Measurements from ENCODE around the gene SLC9A6.

Gene SLC9A6

DNA sequence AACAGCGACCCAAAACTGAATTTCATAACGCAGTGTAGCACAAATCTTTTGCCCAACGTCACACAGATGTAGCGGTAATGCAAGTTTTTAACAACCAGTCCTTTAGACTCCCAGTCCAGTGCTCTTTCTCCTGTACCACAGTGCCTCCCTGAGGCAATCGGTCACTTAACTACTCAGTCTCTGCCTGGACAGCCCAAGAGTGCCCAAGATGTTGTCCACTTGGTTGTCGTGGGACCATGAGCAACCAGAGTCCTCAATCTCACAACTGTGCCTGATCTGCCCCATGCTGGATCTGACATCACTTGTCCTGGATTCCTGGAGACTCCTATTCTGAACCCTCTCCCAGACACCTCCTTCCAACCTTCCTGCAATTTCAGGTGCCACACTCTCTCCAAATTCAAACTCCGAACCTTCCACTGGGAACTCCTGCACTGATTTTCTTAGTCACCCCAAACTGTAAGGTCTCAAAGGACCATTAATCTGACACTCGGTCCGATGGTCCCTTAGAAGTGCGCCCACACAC, 12.1 kb upstream of the SLC9A6 start:
- Histone ChIP-seq H3K27ac (ENCODE audit: low read length) (peak overlapping the region; percentile 98), H3K79me2 (ENCODE audit: insufficient read depth, low read length) (peaks cover 40% of the 10 kb centered on the region), H3K36me3 (ENCODE audit: insufficient read depth, low read length) (peaks cover 11% of the 10 kb centered on the region), H4K20me1 (ENCODE audit: insufficient read depth, low read length) (peaks cover 3% of the 10 kb centered on the region; the same call in 1 of the 2 replicates), H3K9me3 (ENCODE audit: insufficient read depth, low read length, severe bottlenecking) (no peaks in the 10 kb centered on the region), H3K4me1 (ENCODE audit: insufficient read depth, low read length) (peaks cover 28% of the 10 kb centered on the region), H3K27me3 (ENCODE audit: insufficient read depth, low read length, poor library complexity) (no peaks in the 10 kb centered on the region), H3K4me2 (ENCODE audit: insufficient read depth, low read length) (peak overlapping the region; percentile 98), H3K4me3 (ENCODE audit: low read depth in 1 of 2, low read length in 2 of 2) (peak overlapping the region; percentile 92 to 97), H2AFZ (ENCODE audit: low read depth, low read length) (peak overlapping the region; percentile 96), H3K9ac (ENCODE audit: low read depth, low read length) (peak overlapping the region; percentile 87)
- TF ChIP-seq, protein P1, sequence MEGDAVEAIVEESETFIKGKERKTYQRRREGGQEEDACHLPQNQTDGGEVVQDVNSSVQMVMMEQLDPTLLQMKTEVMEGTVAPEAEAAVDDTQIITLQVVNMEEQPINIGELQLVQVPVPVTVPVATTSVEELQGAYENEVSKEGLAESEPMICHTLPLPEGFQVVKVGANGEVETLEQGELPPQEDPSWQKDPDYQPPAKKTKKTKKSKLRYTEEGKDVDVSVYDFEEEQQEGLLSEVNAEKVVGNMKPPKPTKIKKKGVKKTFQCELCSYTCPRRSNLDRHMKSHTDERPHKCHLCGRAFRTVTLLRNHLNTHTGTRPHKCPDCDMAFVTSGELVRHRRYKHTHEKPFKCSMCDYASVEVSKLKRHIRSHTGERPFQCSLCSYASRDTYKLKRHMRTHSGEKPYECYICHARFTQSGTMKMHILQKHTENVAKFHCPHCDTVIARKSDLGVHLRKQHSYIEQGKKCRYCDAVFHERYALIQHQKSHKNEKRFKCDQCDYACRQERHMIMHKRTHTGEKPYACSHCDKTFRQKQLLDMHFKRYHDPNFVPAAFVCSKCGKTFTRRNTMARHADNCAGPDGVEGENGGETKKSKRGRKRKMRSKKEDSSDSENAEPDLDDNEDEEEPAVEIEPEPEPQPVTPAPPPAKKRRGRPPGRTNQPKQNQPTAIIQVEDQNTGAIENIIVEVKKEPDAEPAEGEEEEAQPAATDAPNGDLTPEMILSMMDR (IDR thresholded peaks at IDR 0.05; ENCODE audit: borderline replicate concordance, extremely low read depth, low read length, poor library complexity, severe bottlenecking): no peak
- ATAC-seq (ENCODE audit: insufficient read depth, low read depth) (peak; percentile 5; the same call in 1 of the 3 replicates), DNase-seq (no peak)

DNA sequence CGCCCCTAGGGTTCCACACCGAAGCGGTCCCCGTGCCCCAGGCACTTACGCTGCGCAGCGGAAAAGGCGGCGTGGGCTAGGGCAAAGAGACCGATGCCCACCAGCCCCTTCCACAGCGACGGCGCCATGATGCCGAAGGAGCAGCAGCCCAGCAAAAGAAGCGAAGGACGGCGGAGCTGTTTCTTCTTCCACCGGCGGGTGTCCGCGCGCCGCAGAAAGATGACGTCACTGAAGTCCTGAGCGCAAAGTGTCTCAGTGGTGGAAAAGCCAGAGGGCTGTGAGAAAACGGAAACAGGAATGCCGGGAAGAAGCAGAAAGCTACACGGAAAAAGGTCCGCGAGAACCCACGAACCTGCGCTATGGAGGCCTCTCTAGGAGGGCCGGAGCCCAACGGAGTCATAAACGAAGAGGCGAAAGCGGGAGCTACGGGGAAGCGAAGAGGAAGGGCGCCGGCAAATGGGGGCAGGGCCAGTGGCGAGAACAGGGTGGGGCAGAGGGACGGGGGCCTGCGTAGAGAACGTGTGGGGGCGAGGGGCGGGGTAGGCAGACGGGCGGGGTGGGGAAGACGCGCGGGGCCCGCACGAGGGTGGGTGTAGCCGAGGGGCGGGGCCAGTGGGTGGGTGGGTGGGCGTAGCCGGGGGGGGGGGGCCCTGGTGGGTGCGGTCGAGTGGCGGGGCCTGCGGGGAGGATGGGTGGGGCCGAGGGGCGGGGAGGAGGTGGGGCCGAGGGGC, 11.5 kb upstream of the SLC9A6 start, which contains the start of gene MMGT1:
TSS of gene MMGT1 (minus strand) at position 441 of the 731 bp plus-strand sequence. CDS start at position 128, 313 bp downstream.
- H3K4me2 ChIP-seq (ENCODE audit: insufficient read depth, low read length): peak within 1 kb of the TSS; percentile 98
- H3K4me1 ChIP-seq (ENCODE audit: insufficient read depth, low read length): peaks cover 28% of the 10 kb centered on the region
- TF ChIP-seq EZH2 (IDR thresholded peaks at IDR 0.05; ENCODE audit: borderline replicate concordance, low read depth, low read length, severe bottlenecking): no peak
- TF ChIP-seq, protein P1 (IDR thresholded peaks at IDR 0.05; ENCODE audit: borderline replicate concordance, extremely low read depth, low read length, poor library complexity, severe bottlenecking): no peak
- DNase-seq (peak; percentile 87), ATAC-seq (ENCODE audit: insufficient read depth, low read depth) (peak; percentile 86)
- no peaks in the 10 kb centered on the region for H3K9me3 ChIP-seq (ENCODE audit: insufficient read depth, low read length, severe bottlenecking)
- peak within 1 kb of the TSS; percentile 87 for H3K9ac ChIP-seq (ENCODE audit: low read depth, low read length)
- H2AFZ ChIP-seq (ENCODE audit: low read depth, low read length): peak within 1 kb of the TSS; percentile 96
- no peaks in the 10 kb centered on the region for H3K27me3 ChIP-seq (ENCODE audit: insufficient read depth, low read length, poor library complexity)
- peak within 1 kb of the TSS; percentile 92 to 97 for H3K4me3 ChIP-seq (ENCODE audit: low read depth in 1 of 2, low read length in 2 of 2)
- H4K20me1 ChIP-seq (ENCODE audit: insufficient read depth, low read length): peaks cover 3% of the 10 kb centered on the region; the same call in 1 of the 2 replicates
- H3K27ac ChIP-seq (ENCODE audit: low read length): peak within 1 kb of the TSS; percentile 98
- peaks cover 39% of the 10 kb centered on the region for H3K79me2 ChIP-seq (ENCODE audit: insufficient read depth, low read length)
- H3K36me3 ChIP-seq (ENCODE audit: insufficient read depth, low read length): peaks cover 10% of the 10 kb centered on the region

DNA sequence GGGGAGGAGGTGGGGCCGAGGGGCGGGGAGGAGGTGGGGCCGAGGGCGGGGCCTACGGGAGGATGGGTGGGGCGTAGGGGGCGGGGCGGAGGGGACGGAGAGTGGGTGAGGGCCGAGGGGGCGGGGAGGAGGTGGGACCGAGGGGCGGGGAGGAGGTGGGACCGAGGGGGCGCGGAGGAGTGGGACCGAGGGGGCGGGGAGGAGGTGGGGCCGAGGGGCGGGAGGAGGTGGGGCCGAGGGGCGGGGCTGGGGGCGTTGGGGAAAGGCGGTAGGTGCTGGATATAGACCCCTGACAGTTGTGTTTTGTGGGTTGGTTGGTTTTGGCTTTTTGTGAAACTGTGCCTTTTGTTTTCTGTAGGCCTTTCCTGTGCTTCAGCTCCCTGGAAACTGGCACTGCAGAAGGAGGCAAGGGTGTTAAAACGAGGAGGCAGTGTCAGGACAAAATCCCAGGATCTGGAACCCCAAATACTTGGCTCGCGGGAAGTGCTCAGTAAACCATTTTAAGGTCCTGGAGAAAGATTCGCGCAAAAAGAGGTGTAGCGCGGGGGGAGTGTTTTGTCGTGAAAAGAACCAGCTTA, 10.9 kb upstream of the SLC9A6 start:
- Histone ChIP-seq H2AFZ (ENCODE audit: low read depth, low read length) (peak overlapping the region; percentile 87), H3K9ac (ENCODE audit: low read depth, low read length) (peak overlapping the region; percentile 60), H3K4me2 (ENCODE audit: insufficient read depth, low read length) (peak overlapping the region; percentile 84), H3K27me3 (ENCODE audit: insufficient read depth, low read length, poor library complexity) (no peaks in the 10 kb centered on the region), H3K9me3 (ENCODE audit: insufficient read depth, low read length, severe bottlenecking) (no peaks in the 10 kb centered on the region), H3K4me3 (ENCODE audit: low read depth in 1 of 2, low read length in 2 of 2) (peak overlapping the region; percentile 27 to 67; a peak in 3 of 4 replicates), H3K79me2 (ENCODE audit: insufficient read depth, low read length) (peaks cover 35% of the 10 kb centered on the region), H3K27ac (ENCODE audit: low read length) (peak overlapping the region; percentile 89), H4K20me1 (ENCODE audit: insufficient read depth, low read length) (peaks cover 3% of the 10 kb centered on the region; the same call in 1 of the 2 replicates), H3K4me1 (ENCODE audit: insufficient read depth, low read length) (peaks cover 28% of the 10 kb centered on the region), H3K36me3 (ENCODE audit: insufficient read depth, low read length) (peaks cover 5% of the 10 kb centered on the region; the same call in 1 of the 2 replicates)
- DNase-seq (peak; percentile 78), ATAC-seq (ENCODE audit: insufficient read depth, low read depth) (peak; percentile 73)
- no peak for TF ChIP-seq EZH2 (IDR thresholded peaks at IDR 0.05; ENCODE audit: borderline replicate concordance, low read depth, low read length, severe bottlenecking)
- TF ChIP-seq, protein P1 (IDR thresholded peaks at IDR 0.05; ENCODE audit: borderline replicate concordance, extremely low read depth, low read length, poor library complexity, severe bottlenecking): no peak
